ENCODE results near the gene PPP1R14B.

Gene PPP1R14B

DNA sequence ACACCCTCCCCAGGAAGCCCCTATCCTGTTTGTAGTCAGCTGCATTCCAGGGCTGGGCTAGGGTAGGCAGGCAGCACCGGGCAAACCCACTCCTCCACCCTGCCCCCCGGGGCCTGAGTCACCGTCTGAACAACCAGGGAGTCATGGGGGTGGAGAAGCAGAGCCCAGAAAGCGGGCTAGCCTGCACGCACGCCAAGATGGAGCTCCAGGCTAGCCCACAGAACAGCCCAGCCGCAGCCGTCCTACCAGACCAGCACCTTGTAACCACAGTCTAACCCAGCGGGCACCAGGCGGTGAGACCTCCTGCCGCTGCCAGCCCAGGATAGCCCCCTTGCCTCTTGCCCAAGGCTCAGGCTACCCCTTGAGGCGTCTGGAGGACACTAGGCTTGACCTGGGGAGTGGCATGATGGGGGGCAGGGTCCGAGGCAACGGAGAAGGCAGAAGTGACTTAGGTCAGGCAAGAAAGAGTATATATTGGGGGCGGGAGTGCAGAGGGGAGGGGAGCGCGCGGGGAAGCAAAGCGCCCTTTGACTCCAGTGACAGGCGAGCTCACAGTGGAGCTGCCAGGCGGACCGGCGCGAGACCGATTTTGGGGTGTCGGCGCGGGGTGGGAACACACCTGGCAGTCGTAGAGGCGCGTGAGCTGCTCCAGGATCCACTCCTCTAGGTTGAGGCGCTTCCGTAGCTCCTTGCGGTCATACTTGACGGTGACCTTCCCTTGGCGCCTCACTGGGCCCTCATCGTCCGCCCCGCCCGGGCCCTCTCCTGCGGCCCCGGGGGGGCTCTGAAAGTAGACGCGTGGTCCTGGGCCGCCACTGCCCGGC lies 734 bp downstream of the PPP1R14B start:
- no peak for DNase-seq (ENCODE audit: low spot score)

- no peak for DNase-seq (ENCODE audit: low spot score)
These were observed 1.3 kb downstream of the PPP1R14B start for GRCh38 chr11:64245401-64245796.

GRCh38 chr11:64244966-64245365 lies 1.8 kb downstream of the PPP1R14B start:
- no peak for DNase-seq (ENCODE audit: low spot score)

GRCh38 chr11:64244107-64244506 lies 2.6 kb downstream of the PPP1R14B start:
- DNase-seq (ENCODE audit: low spot score), result no peak

GRCh38 chr11:64243236-64243854 lies 3.4 kb downstream of the PPP1R14B start:
- DNase-seq (ENCODE audit: low spot score), result no peak

GRCh38 chr11:64241491-64242374 lies 5.0 kb downstream of the PPP1R14B start:
- DNase-seq (ENCODE audit: low spot score), result no peak

- DNase-seq (ENCODE audit: low spot score), result peak; percentile 100
These were observed 5.6 kb downstream of the PPP1R14B start for GRCh38 chr11:64241241-64241490.

- DNase-seq (ENCODE audit: low spot score), result peak; percentile 97
These were observed 6.1 kb downstream of the PPP1R14B start, which contains the start of gene FKBP2 for GRCh38 chr11:64240435-64241240. Gene FKBP2, plus strand, starts transcription at chr11:64241095. Its CDS starts 1,293 bp downstream, at chr11:64242388.

DNA sequence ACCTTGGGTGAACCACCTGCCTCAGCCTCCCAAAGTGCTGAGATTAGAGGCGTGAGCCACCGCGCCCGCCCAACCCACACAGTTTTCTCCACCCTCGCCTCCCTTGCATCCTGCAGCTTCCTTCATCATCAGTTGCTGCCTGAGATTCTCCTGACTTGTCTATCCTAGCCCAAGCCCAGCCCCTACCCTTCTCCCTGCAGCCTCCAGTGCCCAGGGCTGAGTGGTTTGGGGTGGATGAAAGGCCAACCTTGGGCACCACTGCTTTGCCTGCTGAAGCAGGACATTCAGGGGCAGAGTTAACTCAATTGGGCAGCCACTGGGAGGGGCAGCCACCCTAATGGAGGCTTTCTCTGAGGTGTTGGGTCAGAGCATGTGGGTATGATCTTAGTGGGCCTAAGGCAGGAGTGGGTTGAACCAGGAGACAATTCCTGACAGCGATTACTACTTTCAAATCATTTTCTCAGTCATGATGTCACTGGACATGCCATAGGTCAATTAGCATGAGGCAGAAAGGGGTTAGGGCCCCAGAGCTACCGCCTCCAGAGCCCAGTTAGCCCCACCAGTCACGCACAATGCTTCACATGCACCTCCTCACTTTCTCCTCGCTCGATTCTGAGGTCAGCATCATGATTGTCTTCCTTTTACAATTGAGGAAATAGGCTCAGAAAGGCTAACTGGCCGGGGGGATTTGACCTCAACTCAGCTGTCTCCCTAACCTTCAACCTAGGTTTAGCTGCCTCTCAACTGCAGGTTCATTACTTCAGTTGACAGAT lies 6.9 kb downstream of the PPP1R14B start:
- DNase-seq (ENCODE audit: low spot score), result peak; percentile 71

DNA sequence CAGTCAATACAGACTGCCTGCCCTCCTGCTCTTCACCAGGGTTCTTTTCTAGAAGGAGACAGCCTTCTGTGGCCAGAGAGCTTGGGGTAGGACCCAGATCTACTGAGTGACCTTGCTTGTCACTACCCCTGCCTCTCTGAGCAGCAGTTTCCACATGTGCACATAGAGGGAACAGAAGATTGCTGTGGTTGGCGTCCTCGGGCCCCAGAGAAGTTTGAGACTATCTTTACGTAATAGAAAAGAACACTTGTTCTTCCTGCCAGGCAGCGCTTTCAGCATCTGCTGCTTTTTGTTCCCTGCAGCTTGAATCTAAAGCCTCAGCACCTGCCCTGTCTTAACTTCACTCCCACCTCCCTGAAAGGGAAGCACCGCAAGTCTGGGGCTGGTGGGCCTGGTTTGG lies 7.7 kb downstream of the PPP1R14B start:
- DNase-seq (ENCODE audit: low spot score), result peak; percentile 42

DNA sequence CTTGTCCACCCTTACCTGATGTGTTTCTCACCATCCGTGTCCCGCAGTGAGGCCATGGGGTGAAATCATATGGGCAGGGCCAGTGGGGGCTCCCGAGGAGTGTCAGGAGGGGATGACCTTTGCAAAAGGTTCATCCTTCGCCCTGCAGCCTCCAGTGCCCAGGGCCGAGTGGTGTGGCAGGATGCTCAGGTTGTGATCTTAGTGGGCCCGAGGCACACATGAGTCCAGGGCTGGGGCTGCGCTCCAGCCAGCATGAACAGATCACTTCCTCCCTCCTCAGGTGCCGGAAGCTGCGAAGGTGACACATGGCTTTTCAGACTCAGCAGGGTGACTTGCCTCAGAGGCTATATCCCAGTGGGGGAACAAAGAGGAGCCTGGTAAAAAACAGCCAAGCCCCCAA lies 8.7 kb downstream of the PPP1R14B start:
- DNase-seq (ENCODE audit: low spot score), result no peak

DNA sequence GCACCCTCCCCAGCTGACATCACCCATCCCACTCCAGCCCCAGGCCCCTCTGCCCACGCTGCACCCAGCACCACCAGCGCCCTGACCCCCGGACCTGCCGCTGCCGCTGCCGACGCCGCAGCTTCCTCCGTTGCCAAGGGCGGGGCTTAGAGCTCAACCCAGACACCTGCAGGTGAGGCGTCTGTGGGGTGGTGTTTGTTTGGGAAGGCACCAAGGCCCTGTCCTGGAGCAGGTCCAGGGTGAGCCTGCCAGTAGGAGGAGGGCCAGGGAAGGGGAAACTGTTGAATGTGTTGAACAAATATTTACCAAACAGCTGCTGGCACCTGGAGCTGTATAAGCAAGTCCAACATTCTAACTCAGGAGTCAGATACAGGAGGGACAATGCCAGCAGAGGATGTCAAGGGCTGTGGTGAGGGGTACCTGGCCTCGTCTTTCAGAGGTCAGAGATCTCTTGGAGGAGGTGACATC lies 9.2 kb downstream of the PPP1R14B start:
- DNase-seq (ENCODE audit: low spot score), result no peak

DNA sequence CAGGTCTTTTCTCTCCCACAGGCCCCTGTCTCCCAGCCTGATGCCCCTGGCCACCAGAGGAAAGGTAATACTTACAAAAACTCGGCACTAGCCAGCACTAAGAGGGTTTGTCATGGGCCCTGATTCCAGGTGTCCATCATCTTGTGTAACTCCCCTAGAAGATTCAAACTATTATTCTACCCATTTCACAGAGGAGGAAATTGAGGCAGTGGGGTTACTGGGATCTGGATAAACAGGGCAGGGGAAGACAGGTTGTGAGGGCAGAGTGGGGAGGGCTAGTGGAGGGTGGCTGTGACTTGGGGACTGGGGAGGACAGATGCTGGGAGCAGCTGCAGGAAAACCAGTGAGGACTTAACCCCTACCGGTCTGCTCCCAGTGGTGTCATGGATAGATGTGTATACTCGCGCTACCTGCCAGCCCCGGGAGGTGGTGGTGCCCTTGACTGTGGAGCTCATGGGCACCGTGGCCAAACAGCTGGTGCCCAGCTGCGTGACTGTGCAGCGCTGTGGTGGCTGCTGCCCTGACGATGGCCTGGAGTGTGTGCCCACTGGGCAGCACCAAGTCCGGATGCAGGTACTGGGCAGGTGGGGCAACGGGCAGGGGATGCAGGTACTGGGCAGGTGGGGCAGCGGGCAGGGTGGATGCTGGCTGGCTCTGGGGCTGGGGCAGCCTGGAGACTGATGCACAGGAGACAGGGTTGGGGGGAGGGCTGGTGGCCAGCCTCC lies 11.1 kb downstream of the PPP1R14B start:
- no peak for DNase-seq (ENCODE audit: low spot score)

DNA sequence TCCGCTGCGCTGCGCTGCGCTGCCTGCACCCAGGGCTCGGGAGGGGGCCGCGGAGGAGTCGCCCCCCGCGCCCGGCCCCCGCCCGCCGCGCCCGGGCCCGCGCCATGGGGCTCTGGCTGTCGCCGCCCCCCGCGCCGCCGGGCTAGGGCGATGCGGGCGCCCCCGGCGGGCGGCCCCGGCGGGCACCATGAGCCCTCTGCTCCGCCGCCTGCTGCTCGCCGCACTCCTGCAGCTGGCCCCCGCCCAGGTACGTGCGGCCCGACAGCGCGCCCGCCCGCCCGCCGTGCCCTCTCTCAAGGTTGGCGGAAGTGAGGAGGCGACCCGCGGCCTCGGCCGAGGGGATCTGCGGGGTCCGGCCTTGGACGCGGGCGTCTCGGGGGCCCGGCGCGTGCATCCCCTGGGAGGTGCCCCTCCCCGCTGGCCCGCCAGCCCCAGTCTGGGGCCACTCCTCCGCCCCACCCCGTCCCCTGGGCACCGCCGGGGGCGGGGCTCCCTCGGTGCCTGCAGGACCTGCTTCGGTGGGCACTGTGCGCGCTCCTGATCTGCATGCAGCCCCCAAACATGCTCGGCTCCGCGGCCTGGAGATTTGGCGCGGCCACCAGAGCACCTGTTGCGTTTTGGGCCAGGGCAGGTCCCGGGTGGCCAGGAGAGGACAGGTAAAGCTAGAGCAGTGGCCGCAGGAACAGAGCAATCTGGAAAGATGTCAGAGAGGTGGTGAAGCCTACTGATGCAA lies 11.9 kb downstream of the PPP1R14B start:
- DNase-seq (ENCODE audit: low spot score), result no peak

DNA sequence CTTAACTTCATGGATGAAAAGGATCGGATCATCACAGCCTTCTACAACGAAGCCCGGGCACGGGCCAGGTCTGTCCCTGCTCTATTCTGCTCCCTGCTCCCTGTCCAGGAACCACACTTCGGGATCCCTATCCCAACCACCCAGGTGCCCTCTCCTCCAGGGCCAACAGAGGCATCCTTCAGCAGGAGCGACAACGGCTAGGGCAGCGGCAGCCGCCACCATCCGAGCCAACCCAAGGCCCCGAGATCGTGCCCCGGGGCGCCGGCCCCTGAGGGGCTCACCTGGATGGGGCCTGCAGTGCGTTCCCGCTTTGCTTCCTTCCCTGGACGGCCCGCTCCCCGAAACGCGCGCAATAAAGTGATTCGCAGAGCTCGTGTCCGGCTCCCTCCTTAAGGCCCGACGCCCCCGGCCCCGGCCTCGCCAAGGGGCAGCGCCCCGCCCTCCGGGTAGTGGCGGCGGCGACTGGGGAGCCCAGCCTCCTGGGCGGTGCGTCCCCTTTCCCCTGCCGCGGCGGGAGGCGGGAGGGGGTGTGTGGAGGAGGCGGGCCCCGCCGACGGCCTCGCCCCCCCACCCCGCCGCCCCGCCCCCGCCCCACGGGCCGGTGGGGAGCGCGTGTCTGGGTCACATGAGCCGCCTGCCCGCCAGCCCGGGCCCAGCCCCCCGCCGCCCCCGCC lies 12.7 kb downstream of the PPP1R14B start, which contains the start of gene VEGFB:
TSS of gene VEGFB (plus strand) at position 672 of the 674 bp plus-strand sequence. CDS start 250 bp downstream, outside the sequence.
- peak; percentile 77 for DNase-seq (ENCODE audit: low spot score)

- DNase-seq (ENCODE audit: low spot score), result no peak
These were observed 13.8 kb downstream of the PPP1R14B start for GRCh38 chr11:64232967-64233315.

DNA sequence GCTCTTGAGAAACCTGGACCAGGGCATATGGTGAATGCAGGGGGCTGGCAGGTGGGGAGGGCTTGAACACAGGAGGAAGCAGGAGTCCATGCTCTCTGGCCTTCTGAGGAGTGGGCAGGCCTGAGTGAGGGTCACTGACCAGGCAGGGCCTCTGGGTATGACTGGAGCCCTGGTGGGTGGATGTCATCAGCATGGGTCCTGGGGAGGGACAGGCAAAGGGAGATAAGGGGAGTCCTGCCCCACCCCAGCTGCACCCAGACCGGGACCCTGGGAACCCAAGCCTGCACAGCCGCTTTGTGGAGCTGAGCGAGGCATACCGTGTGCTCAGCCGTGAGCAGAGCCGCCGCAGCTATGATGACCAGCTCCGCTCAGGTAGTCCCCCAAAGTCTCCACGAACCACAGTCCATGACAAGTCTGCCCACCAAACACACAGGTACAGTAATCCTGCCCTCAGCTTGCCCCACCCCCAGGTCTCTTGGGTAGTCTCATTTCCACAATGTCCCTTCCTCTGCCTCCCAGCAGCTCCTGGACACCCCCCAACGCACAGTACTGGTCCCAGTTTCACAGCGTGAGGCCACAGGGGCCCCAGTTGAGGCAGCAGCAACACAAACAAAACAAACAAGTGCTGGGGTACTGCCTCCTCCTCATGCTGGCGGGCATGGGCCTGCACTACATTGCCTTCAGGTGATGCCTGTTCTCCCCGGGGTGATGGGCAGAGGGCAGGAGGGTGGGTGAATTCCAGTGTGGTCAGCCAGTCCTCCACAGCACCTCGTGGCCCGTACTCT lies 14.4 kb downstream of the PPP1R14B start:
- DNase-seq (ENCODE audit: low spot score), result no peak

DNA sequence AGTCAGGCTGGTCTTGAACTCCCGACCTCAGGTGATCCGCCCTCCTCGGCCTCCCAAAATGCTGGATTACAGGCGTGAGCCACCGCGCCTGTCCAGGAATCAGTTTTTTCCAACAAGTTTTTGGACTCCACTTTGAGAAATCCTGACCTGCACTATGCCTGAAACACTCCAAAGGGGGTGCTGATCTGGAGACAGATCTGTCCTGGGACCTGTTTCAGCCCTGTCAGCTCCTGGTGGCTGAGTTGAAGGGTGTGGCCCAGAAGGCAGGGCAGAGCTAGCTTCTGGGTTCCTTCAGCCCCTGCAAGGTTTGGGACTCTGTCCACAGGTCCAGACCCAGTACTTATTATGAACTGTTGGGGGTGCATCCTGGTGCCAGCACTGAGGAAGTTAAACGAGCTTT lies 15.2 kb downstream of the PPP1R14B start:
- DNase-seq (ENCODE audit: low spot score), result no peak
